GM12801 (cell line): Measurements from ENCODE around the gene PRR5.

Source experiments
- TF ChIP-seq, protein P1 (sequence below): IDR thresholded peaks from one replicate; pipeline ENCODE4 v1.5.1; 2011; ENCODE audit warnings: control low read depth; ENCODE audit not compliant: insufficient read length; ENCODE audit errors: extremely low read depth

The PRR5 gene

DNA sequence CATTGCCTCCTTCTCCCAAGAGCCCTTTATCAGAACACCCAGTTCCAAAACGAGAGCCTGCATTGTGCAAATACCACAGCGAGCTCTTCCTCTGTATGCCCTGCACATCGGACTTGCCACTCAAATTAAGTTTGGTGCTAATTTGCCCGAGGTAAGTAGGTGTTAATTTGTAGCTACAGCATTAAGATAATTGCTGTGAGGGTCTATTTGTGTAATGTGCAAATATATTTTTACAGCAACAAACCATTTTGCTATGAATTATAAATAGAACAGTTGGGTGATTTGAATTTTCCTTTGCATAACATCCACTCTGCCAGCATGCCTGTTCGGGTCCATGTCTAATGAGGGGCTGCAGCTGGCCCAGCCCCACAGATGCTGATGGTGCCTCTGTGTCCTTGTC is 58.5 kb downstream of the PRR5 start:
- TF ChIP-seq, protein P1, sequence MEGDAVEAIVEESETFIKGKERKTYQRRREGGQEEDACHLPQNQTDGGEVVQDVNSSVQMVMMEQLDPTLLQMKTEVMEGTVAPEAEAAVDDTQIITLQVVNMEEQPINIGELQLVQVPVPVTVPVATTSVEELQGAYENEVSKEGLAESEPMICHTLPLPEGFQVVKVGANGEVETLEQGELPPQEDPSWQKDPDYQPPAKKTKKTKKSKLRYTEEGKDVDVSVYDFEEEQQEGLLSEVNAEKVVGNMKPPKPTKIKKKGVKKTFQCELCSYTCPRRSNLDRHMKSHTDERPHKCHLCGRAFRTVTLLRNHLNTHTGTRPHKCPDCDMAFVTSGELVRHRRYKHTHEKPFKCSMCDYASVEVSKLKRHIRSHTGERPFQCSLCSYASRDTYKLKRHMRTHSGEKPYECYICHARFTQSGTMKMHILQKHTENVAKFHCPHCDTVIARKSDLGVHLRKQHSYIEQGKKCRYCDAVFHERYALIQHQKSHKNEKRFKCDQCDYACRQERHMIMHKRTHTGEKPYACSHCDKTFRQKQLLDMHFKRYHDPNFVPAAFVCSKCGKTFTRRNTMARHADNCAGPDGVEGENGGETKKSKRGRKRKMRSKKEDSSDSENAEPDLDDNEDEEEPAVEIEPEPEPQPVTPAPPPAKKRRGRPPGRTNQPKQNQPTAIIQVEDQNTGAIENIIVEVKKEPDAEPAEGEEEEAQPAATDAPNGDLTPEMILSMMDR, result no peak

DNA sequence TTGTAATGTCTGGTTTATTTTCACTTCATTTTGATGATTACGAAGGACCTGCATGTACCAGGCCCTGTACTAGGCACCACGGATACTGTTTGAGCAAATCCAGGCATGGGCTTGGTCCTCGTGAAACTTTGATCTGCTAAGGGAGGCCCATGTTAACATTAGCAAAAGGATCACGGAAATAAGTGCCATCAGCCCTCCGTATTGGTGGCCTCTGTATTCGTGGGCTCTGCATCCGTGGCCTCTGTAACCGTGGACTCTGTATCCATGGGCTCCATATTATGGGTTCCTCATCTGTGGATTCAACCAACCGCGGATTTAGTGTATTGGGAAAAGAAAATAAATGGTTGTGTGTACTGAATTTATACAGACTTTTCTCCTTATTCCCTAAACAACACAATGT is 59.0 kb downstream of the PRR5 start:
- TF ChIP-seq, protein P1, result no peak

DNA sequence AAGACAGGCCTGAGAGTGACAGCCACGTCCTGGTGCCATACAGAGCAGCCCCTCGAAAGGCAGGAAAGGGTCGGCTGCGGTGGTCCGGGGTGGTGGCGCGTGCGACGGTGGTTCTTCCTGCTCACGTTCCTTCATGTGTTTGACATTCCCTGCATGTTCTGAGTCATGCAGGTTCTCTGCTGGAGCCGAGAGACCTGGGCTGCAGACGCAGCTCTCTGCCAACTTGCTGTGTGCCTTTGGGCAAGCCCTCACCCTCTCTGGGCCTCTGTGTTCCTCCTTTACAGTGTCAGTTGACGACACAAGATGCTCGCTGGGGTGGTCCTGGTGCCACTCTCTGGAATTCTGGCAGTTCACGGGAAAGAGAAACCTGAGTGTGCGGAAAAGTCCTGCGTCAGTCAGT is 62.4 kb downstream of the PRR5 start:
- TF ChIP-seq, protein P1, result no peak

DNA sequence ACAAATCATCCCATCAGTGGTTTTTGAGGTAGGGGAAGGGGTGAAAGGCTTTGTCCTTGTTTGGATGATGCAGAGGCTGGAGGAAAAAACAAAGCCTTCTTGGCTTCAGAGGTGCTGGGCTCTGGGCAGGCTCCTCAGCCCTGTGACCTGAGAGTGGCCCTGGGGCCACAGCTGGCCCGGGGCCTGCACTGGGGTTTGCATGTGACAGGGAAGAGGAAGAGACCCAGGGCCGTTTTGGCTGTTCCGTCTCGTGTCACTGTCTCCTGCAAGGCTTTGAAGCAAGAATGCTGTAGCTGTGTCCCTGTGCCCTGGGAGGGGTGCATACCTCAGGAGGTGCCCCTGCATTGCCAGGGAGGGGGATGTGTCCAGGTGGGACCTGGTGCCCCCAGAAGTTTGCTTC is 63.0 kb downstream of the PRR5 start:
- TF ChIP-seq, protein P1, result no peak

DNA sequence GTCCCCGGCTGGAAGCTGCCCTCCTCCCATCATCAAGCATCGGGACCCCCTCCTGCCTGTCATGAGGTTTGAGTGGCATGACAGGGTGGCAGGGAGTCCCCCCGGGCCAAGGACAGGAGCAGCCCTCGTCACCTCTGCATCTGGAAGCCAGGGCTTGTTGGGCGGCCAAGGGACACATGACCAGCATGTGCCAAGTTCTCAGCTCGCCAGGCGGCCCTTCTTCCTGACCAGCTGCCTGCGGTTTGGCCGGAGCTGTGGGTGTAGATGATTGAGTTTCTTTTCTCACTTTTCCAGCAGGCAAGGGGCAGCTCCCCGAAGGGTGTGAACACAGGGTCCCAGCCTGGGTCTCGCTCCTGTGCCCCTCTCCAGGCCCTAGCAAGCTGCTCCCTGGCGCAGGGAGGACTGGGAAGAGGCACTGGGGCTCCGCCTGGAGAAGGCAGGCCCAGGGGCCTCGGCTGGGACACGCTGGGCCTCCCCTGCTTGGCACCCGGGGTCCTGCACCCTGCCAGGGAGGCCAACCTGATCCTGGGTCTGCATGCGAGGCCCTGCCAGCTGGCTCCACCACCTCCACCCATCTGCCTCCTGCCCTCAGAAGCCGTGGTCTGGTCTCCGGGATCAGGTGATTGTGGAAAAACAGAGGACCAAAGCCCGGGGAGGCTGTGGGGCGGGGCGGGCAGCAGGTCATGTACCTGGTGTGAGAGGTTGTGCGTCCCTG is 63.7 kb downstream of the PRR5 start:
- TF ChIP-seq, protein P1, result no peak

DNA sequence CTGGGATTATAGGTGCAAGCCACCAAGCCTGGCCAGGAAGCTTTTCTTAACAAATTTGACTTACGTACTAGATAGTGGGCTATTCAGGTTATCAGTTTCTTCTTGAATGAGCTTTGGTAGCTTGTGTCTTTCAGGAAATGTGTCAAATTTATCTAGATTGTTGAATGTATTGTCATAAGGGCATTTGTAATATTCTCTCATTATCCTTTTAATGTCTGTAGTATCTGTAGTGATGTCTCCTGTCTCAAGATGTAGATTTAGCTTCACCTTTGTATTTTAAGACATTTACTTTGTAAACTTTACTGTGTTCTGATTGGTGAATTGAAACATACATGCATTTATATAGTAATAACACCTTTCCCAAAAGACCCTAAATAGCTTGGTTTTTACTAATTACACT is 71.1 kb downstream of the PRR5 start:
- TF ChIP-seq, protein P1, result no peak

DNA sequence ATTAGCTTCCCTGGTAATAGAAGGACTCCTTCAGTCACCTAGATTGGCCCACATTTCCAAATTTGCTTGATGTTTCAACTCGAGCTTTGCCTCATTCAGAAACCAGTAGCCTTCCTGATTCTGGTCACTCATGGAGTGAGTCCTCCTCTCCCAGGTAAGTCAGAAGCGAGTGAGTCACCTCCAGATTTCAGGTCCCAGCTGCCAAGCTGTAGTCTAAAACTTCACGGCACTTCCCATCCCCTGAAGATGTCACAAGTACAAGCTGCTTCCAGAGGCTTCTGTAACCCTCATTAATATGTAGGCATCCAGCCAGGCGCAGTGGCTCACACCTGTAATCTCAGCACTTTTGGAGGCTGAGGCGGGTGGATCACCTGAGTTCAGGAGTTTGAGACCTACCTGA is 73.9 kb downstream of the PRR5 start:
- TF ChIP-seq, protein P1, result no peak
